K562 (cell line): ENCODE results near the gene SUPT5H. TPM values are rescaled to one million over a fixed set of nuclear protein-coding genes. Genes with fewer than 3 reads are reported as not detected.

Source experiments
- CREBBP ChIP-seq: IDR thresholded peaks from one replicate; pipeline ENCODE4 v1.6.1; 2012; ENCODE audit warnings: low read depth, mild to moderate bottlenecking, control low read depth, inconsistent platforms, low read length
- CXXC5 ChIP-seq: fragments of 250-450 bp; sonication (Bioruptor Pico); IDR thresholded peaks from 2 replicates; pipeline ENCODE4 v1.8.0; 2022; ENCODE audit warnings: inconsistent platforms, mild to moderate bottlenecking, moderate library complexity
- E4F1 ChIP-seq: fragments of 250-450 bp; sonication (Bioruptor Pico); IDR thresholded peaks from 2 replicates; pipeline ENCODE4 v1.5.0; 2021; ENCODE audit warnings: mild to moderate bottlenecking, borderline replicate concordance
- GATA2 ChIP-seq: sonication (generic); formaldehyde crosslinking; IDR thresholded peaks from 2 replicates; pipeline ENCODE4 v1.4.0; 2020; ENCODE audit warnings: mild to moderate bottlenecking, missing genetic modification reagents
- POLR2B ChIP-seq: fragments of 450-650 bp; IDR thresholded peaks from 2 replicates; pipeline ENCODE4 v1.6.1; 2018; ENCODE audit warnings: low read depth; ENCODE audit not compliant: partially characterized antibody
- SIRT6 ChIP-seq: IDR thresholded peaks from one replicate; pipeline ENCODE4 v1.6.1; 2012; ENCODE audit warnings: low read depth, mild to moderate bottlenecking, control low read depth, inconsistent platforms, low read length, moderate library complexity
- TCF7L2 ChIP-seq: fragments of 150-350 bp; IDR thresholded peaks from 2 replicates; pipeline ENCODE4 v1.6.1; 2016; ENCODE audit warnings: low read depth, mild to moderate bottlenecking, low read length, moderate library complexity
- ZNF197 ChIP-seq: fragments of 200-800 bp; sonication (Bioruptor generic); IDR thresholded peaks from 2 replicates; pipeline ENCODE4 v1.6.1; 2016; ENCODE audit warnings: low read depth, missing genetic modification characterization, missing compliant biosample characterization
- ZNF445 ChIP-seq: fragments of 250-450 bp; sonication (Bioruptor Pico); IDR thresholded peaks from 2 replicates; pipeline ENCODE4 v1.4.0; 2020; ENCODE audit warnings: low read depth, mild to moderate bottlenecking, moderate library complexity
- ZNF512 ChIP-seq: IDR thresholded peaks from 2 replicates; pipeline ENCODE4 v1.6.1; 2016; ENCODE audit warnings: missing genetic modification characterization, missing compliant biosample characterization
- ZNF639 ChIP-seq, 2 experiments: fragments of 200-800 bp in 1 of 2; sonication (Bioruptor generic) in 1 of 2; sonication (generic) in 1 of 2; formaldehyde crosslinking in 1 of 2; IDR thresholded peaks in 1 of 2; conservative IDR thresholded peaks in 1 of 2; 2 replicates each; pipeline versions ENCODE4 v1.5.0 to v1.6.1; 2016 to 2020; ENCODE audit warnings: missing compliant biosample characterization in 1 of 2, missing genetic modification characterization in 1 of 2, missing genetic modification reagents in 1 of 2
- polyA plus RNA-seq, 8 experiments: library from polyadenylated mRNA; depleted of rRNA in 4 of 8; stranded (reverse) in 5 of 8; unstranded in 3 of 8; fragments of >200 nt; fragmentation: Nextera tagmentation in 2 of 8; fragmentation: Illumina TruSeq in 1 of 8; extraction: Ambion mirVana in 2 of 8; extraction: Trizol in 1 of 8; gene quantifications; 2 replicates each; pipeline versions ENCODE4 v1.2.1 to v1.2.3, GENCODE V29; 2011 to 2014; ENCODE audit warnings: inconsistent platforms in 1 of 8, missing spikeins in 1 of 8
- total RNA-seq, 7 experiments: library from RNA; depleted of rRNA in 6 of 7; stranded (reverse); fragments of >200 nt in 6 of 7; fragmentation: Illumina TruSeq in 2 of 7; extraction: Trizol in 2 of 7; gene quantifications; 2 replicates each; pipeline versions ENCODE4 v1.2.1 to v1.2.3, GENCODE V29; 2011 to 2021; ENCODE audit warnings: low replicate concordance in 1 of 7
- TF ChIP-seq, protein P1 (sequence below): fragments of 450-650 bp; IDR thresholded peaks from 2 replicates; pipeline ENCODE4 v1.6.1; 2016; ENCODE audit warnings: low read depth, mild to moderate bottlenecking, moderate library complexity
- TF ChIP-seq, protein P2 (sequence below): fragments of 450-650 bp; IDR thresholded peaks from 2 replicates; pipeline ENCODE4 v1.6.1; 2016; ENCODE audit warnings: missing biosample characterization, missing genetic modification characterization

The SUPT5H gene
- total and polyA plus RNA-seq, 9 of the 15 experiments (the other 6 are each of a cell fraction or from before 2014, with no cell fraction given): 13.3 to 85.9 (median 35.9) TPM

DNA sequence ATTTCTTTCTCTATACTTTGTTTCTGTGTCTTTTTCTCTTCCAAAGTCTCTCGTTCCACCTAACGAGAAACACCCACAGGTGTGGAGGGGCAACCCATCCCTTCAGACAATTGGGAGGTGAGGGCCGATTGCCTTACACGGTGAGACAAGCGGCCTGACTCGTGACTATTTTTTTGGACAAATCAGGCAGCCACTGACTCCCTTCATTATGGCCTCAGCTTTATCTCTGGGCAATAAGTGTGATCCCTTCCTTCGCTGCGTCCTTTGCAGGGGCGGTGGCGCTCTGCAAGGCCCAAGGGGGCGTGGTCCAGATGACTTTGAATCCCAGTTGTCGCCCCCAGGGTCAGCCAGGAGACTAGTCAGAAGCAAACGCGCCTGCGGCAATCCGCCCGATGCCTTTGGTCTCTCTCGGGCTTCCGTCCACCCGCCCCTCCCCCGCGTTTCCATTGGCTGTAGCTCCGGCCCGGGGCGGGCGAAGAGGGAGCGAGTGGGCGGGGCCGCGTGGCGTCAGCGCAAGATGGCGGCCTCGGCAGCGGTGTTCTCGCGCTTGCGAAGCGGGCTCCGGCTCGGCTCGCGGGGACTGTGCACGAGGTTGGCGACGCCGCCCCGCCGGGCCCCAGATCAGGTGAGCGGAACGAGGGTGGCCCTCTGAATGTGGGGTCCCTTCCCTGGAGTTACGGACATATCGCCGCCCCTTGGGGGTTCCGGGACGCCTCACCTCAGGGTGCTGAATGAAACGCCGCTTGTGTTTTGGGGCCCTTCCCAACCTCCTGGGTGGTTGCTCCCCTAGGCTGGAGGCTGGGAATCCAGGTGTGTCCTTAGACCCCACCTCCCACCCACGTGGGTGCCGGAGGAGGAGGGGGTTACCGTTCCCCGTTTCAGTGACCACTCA lies 35.2 kb downstream of the SUPT5H start, which contains the start of gene TIMM50 (continued):
- TF ChIP-seq ZNF445 (CRISPR knock-in tag) (no peak), TCF7L2 (no peak), GATA2 (CRISPR knock-in tag) (0 out of 2 replicates have a peak, but pooled peaks have one; percentile 28), SIRT6 (no peak), E4F1 (CRISPR knock-in tag) (no peak), ZNF197 (CRISPR knock-in tag) (0 out of 2 replicates have a peak, but pooled peaks have one; percentile 13), ZNF639 (CRISPR knock-in tag; conservative IDR thresholded peaks at IDR 0.05 in 1 of 2, IDR thresholded peaks at IDR 0.05 in 1 of 2) (no peak; a peak in 1 of 4 replicates), ZNF512 (no peak), CXXC5 (CRISPR knock-in tag) (peak; percentile 86), POLR2B (peak; percentile 55), CREBBP (no peak)
- TF ChIP-seq, protein P1, sequence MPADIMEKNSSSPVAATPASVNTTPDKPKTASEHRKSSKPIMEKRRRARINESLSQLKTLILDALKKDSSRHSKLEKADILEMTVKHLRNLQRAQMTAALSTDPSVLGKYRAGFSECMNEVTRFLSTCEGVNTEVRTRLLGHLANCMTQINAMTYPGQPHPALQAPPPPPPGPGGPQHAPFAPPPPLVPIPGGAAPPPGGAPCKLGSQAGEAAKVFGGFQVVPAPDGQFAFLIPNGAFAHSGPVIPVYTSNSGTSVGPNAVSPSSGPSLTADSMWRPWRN: no peak
- TF ChIP-seq, protein P2, sequence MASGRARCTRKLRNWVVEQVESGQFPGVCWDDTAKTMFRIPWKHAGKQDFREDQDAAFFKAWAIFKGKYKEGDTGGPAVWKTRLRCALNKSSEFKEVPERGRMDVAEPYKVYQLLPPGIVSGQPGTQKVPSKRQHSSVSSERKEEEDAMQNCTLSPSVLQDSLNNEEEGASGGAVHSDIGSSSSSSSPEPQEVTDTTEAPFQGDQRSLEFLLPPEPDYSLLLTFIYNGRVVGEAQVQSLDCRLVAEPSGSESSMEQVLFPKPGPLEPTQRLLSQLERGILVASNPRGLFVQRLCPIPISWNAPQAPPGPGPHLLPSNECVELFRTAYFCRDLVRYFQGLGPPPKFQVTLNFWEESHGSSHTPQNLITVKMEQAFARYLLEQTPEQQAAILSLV: no peak
